Ovary (tissue), 10 donors: Measurements from ENCODE around the gene LDB3. TPM values are rescaled to one million over a fixed set of nuclear protein-coding genes. Genes with fewer than 3 reads are reported as not detected.
A peak's percentile ranks its signal among the peaks of the same experiment; 100 is the strongest.

ENCODE experiments used
- DNase-seq, 5 donors: peaks; one replicate each; pipeline ENCODE4 v3.0.0-alpha.2; 2019 to 2020
- H3K27ac ChIP-seq, 2 donors: fragments of 200-600 bp; one replicate each; pipeline versions ENCODE4 v1.5.1 to v1.8.0; 2019 to 2022
- H3K27me3 ChIP-seq: fragments of 200-600 bp; one replicate; pipeline ENCODE4 v1.8.0; 2022
- H3K36me3 ChIP-seq: fragments of 200-600 bp; sonication (generic); one replicate; pipeline ENCODE4 v1.5.1; 2019
- H3K4me1 ChIP-seq: one replicate; pipeline ENCODE4 v1.8.1; 2013; ENCODE audit warnings: mild to moderate bottlenecking, moderate library complexity; ENCODE audit not compliant: insufficient read depth
- H3K4me3 ChIP-seq: fragments of 200-600 bp; sonication (generic); one replicate; pipeline ENCODE4 v1.5.1; 2017
- H3K9me3 ChIP-seq, 2 donors: fragments of 200-600 bp in 1 of 2; sonication (generic) in 1 of 2; one replicate each; pipeline versions ENCODE4 v1.5.1 to v1.8.1; 2013 to 2019; ENCODE audit warnings: mild to moderate bottlenecking in 1 of 2, moderate library complexity in 1 of 2
- CTCF ChIP-seq, 3 donors: fragments of 450-650 bp in 2 of 3; fragments of 200-600 bp in 1 of 3; IDR thresholded peaks; one replicate each; pipeline versions ENCODE4 v1.5.1 to v1.8.0; 2016 to 2022; ENCODE audit warnings: antibody characterized with exemption in 3 of 3, mild to moderate bottlenecking in 1 of 3
- EP300 ChIP-seq: sonication (generic); formaldehyde crosslinking; IDR thresholded peaks from one replicate; pipeline ENCODE4 v1.6.1; 2017; ENCODE audit warnings: antibody characterized with exemption
- POLR2A ChIP-seq: fragments of 450-650 bp; IDR thresholded peaks from one replicate; pipeline ENCODE4 v1.6.1; 2017; ENCODE audit warnings: antibody characterized with exemption, mild to moderate bottlenecking, moderate library complexity
- WGBS, 3 donors: extraction: QIAGEN DNeasy Blood & Tissue Kit in 1 of 3; methylation state at CpG; one replicate each; pipeline versions ENCODE4 v1.1.5 to v1.1.7; 2013 to 2017; 5-methylcytosine and 5-hydroxymethylcytosine counted together
- intact Hi-C, 4 donors: fragments of 100-400 bp; cut with DNase I; formaldehyde crosslinking; loops; one replicate each; pipeline versions ENCODE4 v1.11.0 to v1.15.1; 2022 to 2023
- long read RNA-seq, 3 donors: library from polyadenylated mRNA in 2 of 3; unstranded in 2 of 3; transcript quantifications; one replicate each; pipeline ENCODE4 v2.0.0 and lab custom pipeline, GENCODE V29; 2021 to 2026
- polyA plus RNA-seq, 2 donors: library from polyadenylated mRNA; stranded (reverse); fragments of 200-250 nt in 1 of 2; fragments of 350-450 nt in 1 of 2; fragmentation: Illumina TruSeq in 1 of 2; extraction: RNeasy Lipid Tissue Mini Kit (QIAGEN cat#74804) in 1 of 2; gene quantifications; one replicate each; pipeline ENCODE4 v1.2.3, GENCODE V29; 2013 to 2014
- total RNA-seq, 7 donors: library from RNA; depleted of rRNA in 2 of 7; stranded (reverse); fragments of >200 nt in 2 of 7; fragmentation: NEBNext Ultra II Directional in 3 of 7; extraction: Animal tissue kit (Norgen Biotek cat#: 25700) in 3 of 7; gene quantifications; one replicate each; pipeline versions ENCODE4 v1.1.0 to v1.2.4, GENCODE V29; 2016 to 2023
- donor health status: DM: no; HTN: no; CAD: no; lungs with moderate emphysema.
- donor health status: DM: no; HTN: no; CAD: no.
- donor health status: Bipolar disorder and iron deficiency.
- donor health status: DM: yes; HTN: yes; CAD: no.
- donor health status: DM: no; HTN: no; CAD: no.
- donor health status: DM: yes; HTN: yes; CAD: no.

LDB3 gene, protein sequence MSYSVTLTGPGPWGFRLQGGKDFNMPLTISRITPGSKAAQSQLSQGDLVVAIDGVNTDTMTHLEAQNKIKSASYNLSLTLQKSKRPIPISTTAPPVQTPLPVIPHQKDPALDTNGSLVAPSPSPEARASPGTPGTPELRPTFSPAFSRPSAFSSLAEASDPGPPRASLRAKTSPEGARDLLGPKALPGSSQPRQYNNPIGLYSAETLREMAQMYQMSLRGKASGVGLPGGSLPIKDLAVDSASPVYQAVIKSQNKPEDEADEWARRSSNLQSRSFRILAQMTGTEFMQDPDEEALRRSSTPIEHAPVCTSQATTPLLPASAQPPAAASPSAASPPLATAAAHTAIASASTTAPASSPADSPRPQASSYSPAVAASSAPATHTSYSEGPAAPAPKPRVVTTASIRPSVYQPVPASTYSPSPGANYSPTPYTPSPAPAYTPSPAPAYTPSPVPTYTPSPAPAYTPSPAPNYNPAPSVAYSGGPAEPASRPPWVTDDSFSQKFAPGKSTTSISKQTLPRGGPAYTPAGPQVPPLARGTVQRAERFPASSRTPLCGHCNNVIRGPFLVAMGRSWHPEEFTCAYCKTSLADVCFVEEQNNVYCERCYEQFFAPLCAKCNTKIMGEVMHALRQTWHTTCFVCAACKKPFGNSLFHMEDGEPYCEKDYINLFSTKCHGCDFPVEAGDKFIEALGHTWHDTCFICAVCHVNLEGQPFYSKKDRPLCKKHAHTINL
- total RNA-seq (10 to 100 TPM in 1 of 7 donors, 1 to 10 TPM in 6; 1.5 to 12.9 (median 2.6) TPM), polyA plus RNA-seq (1 to 10 TPM; 3.6 to 9.0 TPM)
- long read RNA-seq, donor 1, partial matches to known transcripts, result 0 of 1 reads
- long read RNA-seq, donor 1, other reads (novel, unspliced or antisense), result 1 of 1 reads
- long read RNA-seq, donor 2, result 0 reads
- long read RNA-seq, donor 3, partial matches to known transcripts, result 0 of 4 reads
- long read RNA-seq, donor 3, other reads (novel, unspliced or antisense), result 4 of 4 reads

DNA sequence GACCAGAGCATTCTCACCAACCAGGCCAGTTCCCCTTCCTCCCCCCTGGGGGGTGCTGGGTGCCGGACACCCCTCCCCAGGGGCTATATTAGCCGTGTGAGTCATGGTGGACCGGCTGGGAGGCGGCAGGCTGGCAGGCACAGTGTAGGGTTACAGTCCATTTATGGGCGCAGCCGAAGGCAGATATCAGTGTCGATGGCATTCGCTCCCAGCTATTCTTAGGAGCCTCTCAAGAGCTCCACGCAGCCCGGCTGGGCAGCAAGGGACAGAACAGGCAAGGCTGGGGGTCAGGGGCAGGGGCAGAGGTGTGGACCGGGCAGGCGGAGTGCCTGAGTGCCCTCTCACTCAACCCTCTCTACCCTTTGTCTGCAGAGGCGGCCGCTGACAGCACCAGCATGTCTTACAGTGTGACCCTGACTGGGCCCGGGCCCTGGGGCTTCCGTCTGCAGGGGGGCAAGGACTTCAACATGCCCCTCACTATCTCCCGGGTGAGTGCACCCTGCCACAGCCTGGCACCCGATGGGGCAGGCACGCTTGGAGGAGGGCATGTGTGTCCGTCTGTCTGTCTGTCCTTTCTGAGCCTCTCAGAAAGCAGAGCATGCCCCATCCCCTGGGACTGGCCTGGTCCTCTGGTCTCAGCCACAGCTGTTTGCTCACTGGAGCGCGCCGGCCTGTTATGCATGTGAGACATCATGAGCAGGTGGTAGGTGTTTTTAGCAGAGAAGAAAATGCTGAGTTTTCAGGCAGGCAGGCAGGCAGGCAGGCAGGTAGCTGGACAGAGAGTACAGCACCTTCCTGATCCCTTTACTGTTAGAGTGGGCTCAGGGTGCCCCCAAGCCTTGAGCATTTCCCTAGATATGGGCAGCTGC, at the start of gene LDB3:
TSS of gene LDB3 (plus strand) at position 215 of the 869 bp plus-strand sequence. CDS start at position 396, 181 bp downstream.
- intact Hi-C loops, result no loop called here
- H3K36me3 ChIP-seq, result no peaks in the 10 kb centered on the region
- peak within 1 kb of the TSS; percentile 24 for H3K4me3 ChIP-seq
- 59 to 69% (median 66%) methylated on average over 23 of the region's 23 CpGs for WGBS, 3 donors
- peaks cover 41% of the 10 kb centered on the region for H3K4me1 ChIP-seq
- H3K9me3 ChIP-seq, result no peaks in the 10 kb centered on the region
- H3K27ac ChIP-seq, result peak within 1 kb of the TSS in 1 of 2 donors; percentile 41
- DNase-seq, result peak in 2 of 5 donors; percentile 40 to 47
- H3K27me3 ChIP-seq, result no peaks in the 10 kb centered on the region
- TF ChIP-seq CTCF (IDR thresholded peaks at IDR 0.05) (no peak), POLR2A (no peak), EP300 (no peak)

GRCh38 chr10:86628311-86628710, 40.0 kb upstream of the LDB3 start:
- H3K4me1 ChIP-seq, result peaks cover 3% of the 10 kb centered on the region
- 93 to 96% (median 94%) methylated on average over 2 of the region's 2 CpGs for WGBS, 3 donors
- H3K9me3 ChIP-seq, result no peaks in the 10 kb centered on the region
- H3K27me3 ChIP-seq, result no peaks in the 10 kb centered on the region
- TF ChIP-seq CTCF (IDR thresholded peaks at IDR 0.05) (no peak), EP300 (no peak), POLR2A (no peak)
- H3K36me3 ChIP-seq, result no peaks in the 10 kb centered on the region
- H3K27ac ChIP-seq, result no peak overlapping the region
- intact Hi-C loops, result no loop called here
- DNase-seq, result no peak
- no peak overlapping the region for H3K4me3 ChIP-seq

DNA sequence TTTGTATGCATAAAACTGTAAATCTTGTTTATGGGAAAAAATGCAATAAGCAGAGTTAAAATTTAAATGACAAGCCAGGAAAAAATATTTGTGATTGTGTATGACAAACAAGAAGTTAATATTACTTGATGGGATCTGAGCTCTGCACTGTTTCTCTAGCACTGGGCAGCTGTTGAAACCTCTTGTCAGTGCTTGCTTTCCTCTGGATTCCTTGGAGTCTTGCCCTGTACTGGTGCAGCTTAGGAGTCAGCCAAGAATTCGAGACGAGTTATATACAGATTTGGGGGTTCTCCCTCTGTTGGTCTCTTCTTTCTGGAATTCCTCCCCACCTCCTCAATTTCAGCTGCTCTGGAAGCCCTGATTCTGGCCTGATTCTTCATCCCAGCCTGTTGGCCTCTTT, 38.2 kb upstream of the LDB3 start:
- Histone ChIP-seq H3K27ac (no peak overlapping the region), H3K4me1 (peaks cover 3% of the 10 kb centered on the region), H3K36me3 (no peaks in the 10 kb centered on the region), H3K4me3 (no peak overlapping the region), H3K27me3 (no peaks in the 10 kb centered on the region), H3K9me3 (no peaks in the 10 kb centered on the region)
- no peak for DNase-seq
- intact Hi-C loops, result no loop called here
- 4 to 19% (median 8%) methylated on average over 2 of the region's 2 CpGs for WGBS, 3 donors
- no peak for TF ChIP-seq EP300
- TF ChIP-seq CTCF (IDR thresholded peaks at IDR 0.05), result no peak
- no peak for TF ChIP-seq POLR2A
